ENCODE results near the gene ANXA9.

ANXA9 gene

DNA sequence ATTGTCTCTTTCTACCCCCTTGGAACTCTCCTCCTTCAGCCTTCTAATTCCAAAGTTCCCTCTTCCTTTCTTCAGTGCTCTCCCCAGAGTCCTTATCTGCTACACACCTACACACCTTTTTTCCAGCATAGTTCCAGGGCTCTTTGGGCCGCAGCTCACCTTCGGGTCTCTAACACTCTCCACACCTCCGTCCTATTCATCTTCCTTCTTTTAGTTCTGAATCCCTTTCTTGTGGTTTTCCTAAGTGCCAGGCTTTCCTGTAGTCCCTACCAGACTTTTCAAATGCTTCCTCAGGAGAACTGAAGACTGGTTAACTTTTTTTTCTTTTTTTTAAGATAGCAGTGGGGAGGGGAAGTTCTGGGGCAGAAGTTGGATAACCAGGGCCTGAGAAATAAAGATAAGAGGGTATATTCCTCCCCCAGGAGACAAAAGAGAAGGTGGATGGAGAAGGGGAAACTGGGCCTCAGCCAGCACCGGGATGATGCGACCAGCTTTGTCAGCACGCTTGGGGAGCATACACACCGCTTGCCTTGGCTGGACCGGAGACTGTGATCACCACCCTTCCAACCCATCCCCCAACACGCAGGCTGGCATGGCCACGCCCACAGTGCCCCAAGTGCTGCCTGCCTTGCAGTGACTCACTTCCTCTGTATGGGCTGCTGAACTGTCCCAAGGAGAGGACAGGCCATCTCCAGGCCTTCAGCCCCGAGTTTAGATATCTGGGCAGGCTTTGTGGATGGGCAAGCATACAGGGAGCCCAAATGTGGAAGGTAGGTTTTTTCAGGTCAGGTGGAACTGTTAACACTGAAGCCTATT is 5.0 kb upstream of the ANXA9 start:
- no peak for TF ChIP-seq FOXM1 (IDR thresholded peaks at IDR 0.05; ENCODE audit: borderline replicate concordance, low read depth)
- TF ChIP-seq, protein P1, sequence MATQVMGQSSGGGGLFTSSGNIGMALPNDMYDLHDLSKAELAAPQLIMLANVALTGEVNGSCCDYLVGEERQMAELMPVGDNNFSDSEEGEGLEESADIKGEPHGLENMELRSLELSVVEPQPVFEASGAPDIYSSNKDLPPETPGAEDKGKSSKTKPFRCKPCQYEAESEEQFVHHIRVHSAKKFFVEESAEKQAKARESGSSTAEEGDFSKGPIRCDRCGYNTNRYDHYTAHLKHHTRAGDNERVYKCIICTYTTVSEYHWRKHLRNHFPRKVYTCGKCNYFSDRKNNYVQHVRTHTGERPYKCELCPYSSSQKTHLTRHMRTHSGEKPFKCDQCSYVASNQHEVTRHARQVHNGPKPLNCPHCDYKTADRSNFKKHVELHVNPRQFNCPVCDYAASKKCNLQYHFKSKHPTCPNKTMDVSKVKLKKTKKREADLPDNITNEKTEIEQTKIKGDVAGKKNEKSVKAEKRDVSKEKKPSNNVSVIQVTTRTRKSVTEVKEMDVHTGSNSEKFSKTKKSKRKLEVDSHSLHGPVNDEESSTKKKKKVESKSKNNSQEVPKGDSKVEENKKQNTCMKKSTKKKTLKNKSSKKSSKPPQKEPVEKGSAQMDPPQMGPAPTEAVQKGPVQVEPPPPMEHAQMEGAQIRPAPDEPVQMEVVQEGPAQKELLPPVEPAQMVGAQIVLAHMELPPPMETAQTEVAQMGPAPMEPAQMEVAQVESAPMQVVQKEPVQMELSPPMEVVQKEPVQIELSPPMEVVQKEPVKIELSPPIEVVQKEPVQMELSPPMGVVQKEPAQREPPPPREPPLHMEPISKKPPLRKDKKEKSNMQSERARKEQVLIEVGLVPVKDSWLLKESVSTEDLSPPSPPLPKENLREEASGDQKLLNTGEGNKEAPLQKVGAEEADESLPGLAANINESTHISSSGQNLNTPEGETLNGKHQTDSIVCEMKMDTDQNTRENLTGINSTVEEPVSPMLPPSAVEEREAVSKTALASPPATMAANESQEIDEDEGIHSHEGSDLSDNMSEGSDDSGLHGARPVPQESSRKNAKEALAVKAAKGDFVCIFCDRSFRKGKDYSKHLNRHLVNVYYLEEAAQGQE (IDR thresholded peaks at IDR 0.05; ENCODE audit: low read depth): no peak
- TF ChIP-seq CEBPB (IDR thresholded peaks at IDR 0.05): no peak
- no peak for TF ChIP-seq ZBTB7A (IDR thresholded peaks at IDR 0.05; ENCODE audit: low read depth)
- no peak for TF ChIP-seq NFIC (IDR thresholded peaks at IDR 0.05)
- TF ChIP-seq EGR1 (IDR thresholded peaks at IDR 0.05): peak; percentile 27; the same call in 1 of the 2 replicates
- TF ChIP-seq TEAD4 (IDR thresholded peaks at IDR 0.05): peak; percentile 22; the same call in 1 of the 2 replicates
- TF ChIP-seq MAX (IDR thresholded peaks at IDR 0.05): no peak; the same call in 1 of the 2 replicates
- TF ChIP-seq, protein P2, sequence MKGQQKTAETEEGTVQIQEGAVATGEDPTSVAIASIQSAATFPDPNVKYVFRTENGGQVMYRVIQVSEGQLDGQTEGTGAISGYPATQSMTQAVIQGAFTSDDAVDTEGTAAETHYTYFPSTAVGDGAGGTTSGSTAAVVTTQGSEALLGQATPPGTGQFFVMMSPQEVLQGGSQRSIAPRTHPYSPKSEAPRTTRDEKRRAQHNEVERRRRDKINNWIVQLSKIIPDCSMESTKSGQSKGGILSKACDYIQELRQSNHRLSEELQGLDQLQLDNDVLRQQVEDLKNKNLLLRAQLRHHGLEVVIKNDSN (IDR thresholded peaks at IDR 0.05): no peak
- 0 out of 2 replicates have a peak, but pooled peaks have one; percentile 16 for TF ChIP-seq YY1 (IDR thresholded peaks at IDR 0.05; ENCODE audit: low read depth)
- no peak for TF ChIP-seq TAF1 (IDR thresholded peaks at IDR 0.05; ENCODE audit: low read depth)
- TF ChIP-seq RAD21 (IDR thresholded peaks at IDR 0.05; ENCODE audit: low read depth): no peak
- no peak for TF ChIP-seq CREB1 (IDR thresholded peaks at IDR 0.05; ENCODE audit: low read depth)
- peak; percentile 71 for TF ChIP-seq TCF12 (IDR thresholded peaks at IDR 0.05; ENCODE audit: low read depth)
- TF ChIP-seq EP300 (IDR thresholded peaks at IDR 0.05; ENCODE audit: borderline replicate concordance): peak; percentile 56; the same call in 1 of the 2 replicates

DNA sequence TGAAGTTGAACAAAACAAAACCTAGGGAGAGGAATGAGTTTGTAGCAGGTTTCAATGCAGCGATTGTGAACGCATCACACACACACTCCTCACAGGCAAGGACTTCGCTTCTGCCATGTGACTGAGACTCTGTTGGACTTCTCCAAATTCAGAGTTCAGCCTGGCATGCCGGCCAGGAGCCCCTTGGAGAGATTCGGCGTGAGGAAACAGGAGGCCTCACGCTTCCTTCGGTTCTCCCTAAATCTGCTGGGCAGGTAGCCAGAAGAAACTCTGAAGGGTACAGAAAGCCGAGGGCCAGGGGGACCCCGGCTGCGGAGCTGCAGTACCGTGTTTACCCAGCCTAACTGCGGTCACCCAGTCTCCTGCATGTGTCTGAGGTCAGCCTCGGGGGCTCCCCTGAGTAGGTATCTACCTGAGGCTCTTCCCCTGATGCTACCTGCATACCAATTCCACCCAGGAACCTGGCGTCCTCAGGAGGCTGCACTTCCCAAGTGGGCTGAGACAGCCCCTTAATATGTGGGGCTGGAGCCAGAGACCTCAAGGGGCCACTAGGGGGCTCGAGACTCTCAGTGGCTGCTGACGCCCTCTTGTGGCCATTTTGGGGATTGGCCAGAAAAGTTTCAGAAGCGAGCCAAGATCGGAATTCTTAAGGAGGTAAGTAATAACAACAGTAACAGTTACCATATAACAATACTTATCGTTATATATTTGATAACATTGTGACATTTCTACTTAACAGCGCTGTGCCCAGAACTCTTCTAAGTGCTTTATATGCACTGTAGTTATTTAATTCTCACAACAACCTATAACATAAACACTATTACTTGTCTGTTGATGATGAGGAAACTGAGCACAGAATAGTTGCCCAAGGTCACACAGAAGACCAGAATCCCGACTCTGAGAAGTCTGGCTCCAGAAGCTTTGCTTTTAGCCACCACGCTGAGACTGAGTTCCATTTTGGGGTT is 2.7 kb upstream of the ANXA9 start:
- TF ChIP-seq RAD21 (IDR thresholded peaks at IDR 0.05; ENCODE audit: low read depth): peak; percentile 84
- TF ChIP-seq NFIC (IDR thresholded peaks at IDR 0.05): peak; percentile 59
- TF ChIP-seq TEAD4 (IDR thresholded peaks at IDR 0.05): no peak
- TF ChIP-seq, protein P2 (IDR thresholded peaks at IDR 0.05): no peak
- TF ChIP-seq FOXM1 (IDR thresholded peaks at IDR 0.05; ENCODE audit: borderline replicate concordance, low read depth): no peak; the same call in 1 of the 2 replicates
- TF ChIP-seq MAX (IDR thresholded peaks at IDR 0.05): no peak
- TF ChIP-seq CEBPB (IDR thresholded peaks at IDR 0.05): no peak
- no peak for TF ChIP-seq EGR1 (IDR thresholded peaks at IDR 0.05)
- TF ChIP-seq TCF12 (IDR thresholded peaks at IDR 0.05; ENCODE audit: low read depth): peak; percentile 46; the same call in 1 of the 2 replicates
- TF ChIP-seq CREB1 (IDR thresholded peaks at IDR 0.05; ENCODE audit: low read depth): no peak
- peak; percentile 94 for TF ChIP-seq ZBTB7A (IDR thresholded peaks at IDR 0.05; ENCODE audit: low read depth)

DNA sequence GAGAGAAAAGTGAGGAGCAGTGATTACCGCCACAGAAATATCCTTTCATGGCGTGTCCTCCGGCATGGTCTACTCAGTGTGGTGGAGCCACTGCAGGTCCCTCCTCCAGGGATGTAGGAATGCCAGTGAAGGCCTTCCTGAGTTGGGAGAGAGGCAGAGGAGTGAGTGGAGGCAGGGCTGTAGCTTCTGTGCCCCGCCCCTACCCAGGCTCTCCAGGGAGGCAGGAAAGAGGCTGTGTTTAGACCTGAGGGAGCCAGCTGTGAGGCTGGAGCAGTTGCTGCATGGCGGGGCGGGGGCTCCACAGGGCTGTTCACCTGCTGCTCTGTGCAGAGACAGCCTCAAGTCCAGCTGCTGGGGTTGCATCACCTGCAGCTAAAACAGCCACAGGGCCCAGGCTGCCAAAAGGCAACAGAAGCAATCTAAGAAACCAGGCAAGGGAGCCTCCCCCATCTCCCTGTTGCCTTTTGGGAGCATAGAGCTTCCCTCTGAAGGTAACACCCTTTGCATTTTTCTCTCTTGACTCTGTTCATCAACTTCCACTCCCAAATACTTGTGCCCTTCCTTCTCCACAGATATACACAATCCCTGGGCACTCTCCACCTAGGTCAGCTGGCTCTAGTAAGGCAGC is 801 bp upstream of the ANXA9 start:
- no peak for TF ChIP-seq TCF12 (IDR thresholded peaks at IDR 0.05; ENCODE audit: low read depth)
- TF ChIP-seq, protein P2 (IDR thresholded peaks at IDR 0.05): no peak
- 0 out of 2 replicates have a peak, but pooled peaks have one; percentile 35 for TF ChIP-seq TAF1 (IDR thresholded peaks at IDR 0.05; ENCODE audit: low read depth)
- TF ChIP-seq YY1 (IDR thresholded peaks at IDR 0.05; ENCODE audit: low read depth): 0 out of 2 replicates have a peak, but pooled peaks have one; percentile 12
- no peak for TF ChIP-seq ZBTB7A (IDR thresholded peaks at IDR 0.05; ENCODE audit: low read depth)
- no peak for TF ChIP-seq EP300 (IDR thresholded peaks at IDR 0.05; ENCODE audit: borderline replicate concordance)
- no peak for TF ChIP-seq FOXM1 (IDR thresholded peaks at IDR 0.05; ENCODE audit: borderline replicate concordance, low read depth)
- peak; percentile 63; the same call in 1 of the 2 replicates for TF ChIP-seq CEBPB (IDR thresholded peaks at IDR 0.05)
- peak; percentile 58 for TF ChIP-seq MAX (IDR thresholded peaks at IDR 0.05)
- TF ChIP-seq TEAD4 (IDR thresholded peaks at IDR 0.05): peak; percentile 21; the same call in 1 of the 2 replicates
- no peak for TF ChIP-seq CREB1 (IDR thresholded peaks at IDR 0.05; ENCODE audit: low read depth)

- TF ChIP-seq TCF12 (IDR thresholded peaks at IDR 0.05; ENCODE audit: low read depth): no peak
- no peak for TF ChIP-seq NFIC (IDR thresholded peaks at IDR 0.05)
- TF ChIP-seq RAD21 (IDR thresholded peaks at IDR 0.05; ENCODE audit: low read depth): no peak
- no peak for TF ChIP-seq CEBPB (IDR thresholded peaks at IDR 0.05)
- TF ChIP-seq MAX (IDR thresholded peaks at IDR 0.05): peak; percentile 65
- TF ChIP-seq, protein P1 (IDR thresholded peaks at IDR 0.05; ENCODE audit: low read depth): no peak
- peak; percentile 26; the same call in 1 of the 2 replicates for TF ChIP-seq TEAD4 (IDR thresholded peaks at IDR 0.05)
- no peak for TF ChIP-seq EGR1 (IDR thresholded peaks at IDR 0.05)
- no peak for TF ChIP-seq ZBTB7A (IDR thresholded peaks at IDR 0.05; ENCODE audit: low read depth)
These were observed 3.2 kb downstream of the ANXA9 start for GRCh38 chr1:150985179-150985825.
